Loucy (cell line): ENCODE results near the gene MYL5.
A peak's percentile ranks its signal among the peaks of the same experiment; 100 is the strongest.

Experiments used
- H2AFZ ChIP-seq: fragments of 200-600 bp; sonication (generic); 2 replicates; pipeline ENCODE4 v1.6.0; 2016; ENCODE audit warnings: antibody characterized with exemption, mild to moderate bottlenecking, low read length, moderate library complexity
- H3F3A ChIP-seq: fragments of 200-600 bp; 2 replicates; pipeline ENCODE4 v1.6.0; 2016; ENCODE audit warnings: antibody characterized with exemption, low read depth, mild to moderate bottlenecking
- H3K27me3 ChIP-seq: fragments of 200-600 bp; sonication (generic); 2 replicates; pipeline ENCODE4 v1.6.1; 2014; ENCODE audit warnings: low read length, mild to moderate bottlenecking; ENCODE audit not compliant: insufficient read depth, poor library complexity, severe bottlenecking
- H3K36me3 ChIP-seq: fragments of 200-600 bp; sonication (generic); 2 replicates; pipeline ENCODE4 v1.6.1; 2016; ENCODE audit warnings: low read length; ENCODE audit not compliant: insufficient read depth
- H3K4me1 ChIP-seq: fragments of 200-600 bp; sonication (generic); 2 replicates; pipeline ENCODE4 v1.5.1; 2014; ENCODE audit warnings: low read length, mild to moderate bottlenecking; ENCODE audit not compliant: insufficient read depth, poor library complexity, severe bottlenecking
- H3K4me2 ChIP-seq: fragments of 200-600 bp; sonication (generic); 2 replicates; pipeline ENCODE4 v1.6.0; 2014; ENCODE audit warnings: antibody characterized with exemption, low read length, low read depth, mild to moderate bottlenecking; ENCODE audit not compliant: poor library complexity, severe bottlenecking
- H3K4me3 ChIP-seq: fragments of 200-600 bp; sonication (generic); 2 replicates; pipeline ENCODE4 v1.5.1; 2014; ENCODE audit warnings: low read length, mild to moderate bottlenecking, mixed read lengths; ENCODE audit not compliant: poor library complexity, severe bottlenecking
- H3K79me2 ChIP-seq: fragments of 200-600 bp; sonication (generic); 2 replicates; pipeline ENCODE4 v1.6.1; 2014; ENCODE audit warnings: low read length; ENCODE audit not compliant: insufficient read depth
- H3K9ac ChIP-seq: fragments of 200-600 bp; sonication (generic); 2 replicates; pipeline ENCODE4 v1.6.0; 2014; ENCODE audit warnings: mild to moderate bottlenecking, low read depth, low read length, moderate library complexity; ENCODE audit not compliant: poor library complexity, severe bottlenecking
- H3K9me2 ChIP-seq: fragments of 200-600 bp; sonication (generic); replicated peaks from 2 replicates; pipeline ENCODE4 v1.6.1; 2016; ENCODE audit warnings: low read depth, low read length, mixed read lengths
- H3K9me3 ChIP-seq: fragments of 200-600 bp; sonication (generic); 2 replicates; pipeline ENCODE4 v1.6.1; 2014; ENCODE audit warnings: mild to moderate bottlenecking, antibody characterized with exemption, low read length, low read depth; ENCODE audit not compliant: insufficient read depth
- H4K20me1 ChIP-seq: fragments of 200-600 bp; sonication (generic); 2 replicates; pipeline ENCODE4 v1.6.0; 2014; ENCODE audit warnings: antibody characterized with exemption, low read length, mild to moderate bottlenecking; ENCODE audit not compliant: insufficient read depth, poor library complexity, severe bottlenecking
- CTCF ChIP-seq: fragments of 200-600 bp; sonication (generic); conservative IDR thresholded peaks from 2 replicates; pipeline ENCODE4 v1.5.1; 2014; ENCODE audit warnings: mild to moderate bottlenecking, antibody characterized with exemption, low read length
- EZH2phosphoT487 ChIP-seq: fragments of 200-600 bp; IDR thresholded peaks from 2 replicates; pipeline ENCODE4 v1.6.1; 2018; ENCODE audit warnings: antibody characterized with exemption, mild to moderate bottlenecking, moderate library complexity, borderline replicate concordance

The MYL5 gene

GRCh38 chr4:680091-680490 lies 5.7 kb downstream of the MYL5 start:
- H3K36me3 ChIP-seq, result no peaks in the 10 kb centered on the region
- H3K27me3 ChIP-seq, result no peaks in the 10 kb centered on the region
- H3K4me1 ChIP-seq, result peaks cover 13% of the 10 kb centered on the region
- H3K4me2 ChIP-seq, result no peak overlapping the region
- H3K4me3 ChIP-seq, result no peak overlapping the region
- no peak overlapping the region for H2AFZ ChIP-seq
- peaks cover 6% of the 10 kb centered on the region; the same call in 1 of the 2 replicates for H3K79me2 ChIP-seq
- no peaks in the 10 kb centered on the region for H3K9me3 ChIP-seq
- H3K9me2 ChIP-seq, result no peaks in the 10 kb centered on the region
- H3K9ac ChIP-seq, result no peak overlapping the region
- TF ChIP-seq CTCF (no peak), EZH2phosphoT487 (no peak)
- no peaks in the 10 kb centered on the region for H3F3A ChIP-seq
- H4K20me1 ChIP-seq, result no peaks in the 10 kb centered on the region

- H3K4me2 ChIP-seq, result peak overlapping the region; percentile 54
- H3F3A ChIP-seq, result no peaks in the 10 kb centered on the region
- no peaks in the 10 kb centered on the region for H4K20me1 ChIP-seq
- no peaks in the 10 kb centered on the region for H3K36me3 ChIP-seq
- H2AFZ ChIP-seq, result peak overlapping the region; percentile 52; the same call in 1 of the 2 replicates
- no peaks in the 10 kb centered on the region for H3K9me2 ChIP-seq
- TF ChIP-seq EZH2phosphoT487, result no peak
- TF ChIP-seq CTCF, result no peak
- H3K9me3 ChIP-seq, result no peaks in the 10 kb centered on the region
- H3K4me3 ChIP-seq, result peak overlapping the region; percentile 61
- H3K4me1 ChIP-seq, result peaks cover 9% of the 10 kb centered on the region
- H3K27me3 ChIP-seq, result no peaks in the 10 kb centered on the region
- no peak overlapping the region for H3K9ac ChIP-seq
- H3K79me2 ChIP-seq, result peaks cover 2% of the 10 kb centered on the region; the same call in 1 of the 2 replicates
These were observed 6.2 kb downstream of the MYL5 start for GRCh38 chr4:680551-680927.

- H3K36me3 ChIP-seq, result no peaks in the 10 kb centered on the region
- H3K9ac ChIP-seq, result no peak overlapping the region
- no peaks in the 10 kb centered on the region for H3F3A ChIP-seq
- no peaks in the 10 kb centered on the region for H3K79me2 ChIP-seq
- no peaks in the 10 kb centered on the region for H3K9me3 ChIP-seq
- peak overlapping the region; percentile 61 for H3K4me3 ChIP-seq
- no peaks in the 10 kb centered on the region for H3K9me2 ChIP-seq
- TF ChIP-seq CTCF, result no peak
- no peak for TF ChIP-seq EZH2phosphoT487
- peak overlapping the region; percentile 54 for H3K4me2 ChIP-seq
- peak overlapping the region; percentile 52; the same call in 1 of the 2 replicates for H2AFZ ChIP-seq
- H4K20me1 ChIP-seq, result no peaks in the 10 kb centered on the region
- peaks cover 4% of the 10 kb centered on the region for H3K4me1 ChIP-seq
- no peaks in the 10 kb centered on the region for H3K27me3 ChIP-seq
These were observed 6.7 kb downstream of the MYL5 start for GRCh38 chr4:680928-681645.
